Cardiac muscle cell (in vitro differentiated cells and primary cell): ENCODE results near the gene FOXO6. TPM values are rescaled to one million over a fixed set of nuclear protein-coding genes. Genes with fewer than 3 reads are reported as not detected.

Source experiments
- DNase-seq, 2 donors: peaks; one replicate each; pipeline versions ENCODE4 v3.0.0 to v3.0.0-alpha.2; 2010 to 2017; ENCODE audit warnings: low read depth in 1 of 2, low spot score in 1 of 2
- H3K27ac ChIP-seq: fragments of 200-600 bp; sonication (generic); 2 replicates; pipeline ENCODE4 v1.5.1; 2016
- H3K27me3 ChIP-seq: fragments of 200-600 bp; sonication (generic); 2 replicates; pipeline ENCODE4 v1.6.0; 2016; ENCODE audit warnings: control low read depth
- H3K36me3 ChIP-seq: fragments of 200-600 bp; sonication (generic); 2 replicates; pipeline ENCODE4 v1.5.1; 2016; ENCODE audit warnings: control low read depth
- H3K4me1 ChIP-seq: fragments of 200-600 bp; sonication (generic); 2 replicates; pipeline ENCODE4 v1.8.1; 2017; ENCODE audit warnings: low read depth, mild to moderate bottlenecking, mixed run types
- H3K4me3 ChIP-seq: fragments of 200-600 bp; sonication (generic); 2 replicates; pipeline ENCODE4 v1.5.1; 2016; ENCODE audit warnings: mild to moderate bottlenecking
- H3K9me3 ChIP-seq: fragments of 200-600 bp; sonication (generic); 2 replicates; pipeline ENCODE4 v1.5.1; 2017; ENCODE audit warnings: low read depth, mild to moderate bottlenecking, control low read depth
- CTCF ChIP-seq: IDR thresholded peaks from 2 replicates; pipeline ENCODE4 v1.5.1; 2012; ENCODE audit warnings: low read depth, mild to moderate bottlenecking, low read length
- polyA plus RNA-seq: library from polyadenylated mRNA; unstranded; fragments of >200 nt; fragmentation: Nextera tagmentation; extraction: Ambion mirVana; gene quantifications from 2 replicates; pipeline ENCODE4 v1.2.1, GENCODE V29; 2016
- total RNA-seq: library from RNA; depleted of rRNA; stranded (reverse); fragments of >200 nt; gene quantifications from 2 replicates; pipeline ENCODE4 v1.2.3, GENCODE V29; 2016

FOXO6 gene
- total and polyA plus RNA-seq, 2 experiments from 2014 or later, result 10.7 to 18.2 TPM

DNA sequence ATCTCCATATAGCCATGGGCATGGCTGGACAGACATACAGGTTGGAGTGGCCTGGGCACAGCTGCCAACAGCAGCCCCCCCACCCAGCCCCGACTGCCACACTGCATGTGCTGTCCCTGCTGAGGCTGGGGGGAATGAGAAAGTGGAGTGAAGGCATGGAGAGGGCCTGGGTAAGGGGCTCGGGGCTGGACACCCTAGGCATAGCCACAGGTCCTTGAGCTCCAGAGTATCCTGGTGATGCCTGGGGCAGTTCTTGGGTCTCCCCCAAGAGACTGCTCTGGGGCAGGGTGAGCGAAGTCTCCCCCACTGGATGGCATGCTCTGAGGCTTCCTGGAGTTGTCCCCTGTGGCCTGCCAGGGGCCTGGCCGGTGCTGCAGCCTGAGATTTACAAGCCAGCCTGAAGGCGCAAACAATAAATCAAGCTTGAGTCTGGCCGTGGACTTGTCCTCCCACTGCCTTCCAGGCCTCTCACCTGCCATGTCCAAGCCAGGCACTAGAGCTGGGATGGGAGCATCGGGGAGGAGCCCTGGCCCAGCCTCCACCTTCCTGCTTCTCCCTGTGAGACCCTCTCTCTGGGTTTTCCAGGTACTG lies 53.6 kb downstream of the FOXO6 start:
- no peak overlapping the region for H3K4me3 ChIP-seq
- DNase-seq, result no peak
- no peak for TF ChIP-seq CTCF
- peaks cover 11% of the 10 kb centered on the region for H3K4me1 ChIP-seq
- H3K9me3 ChIP-seq, result no peaks in the 10 kb centered on the region
- no peak overlapping the region for H3K27ac ChIP-seq
- no peaks in the 10 kb centered on the region for H3K27me3 ChIP-seq
- no peaks in the 10 kb centered on the region for H3K36me3 ChIP-seq

DNA sequence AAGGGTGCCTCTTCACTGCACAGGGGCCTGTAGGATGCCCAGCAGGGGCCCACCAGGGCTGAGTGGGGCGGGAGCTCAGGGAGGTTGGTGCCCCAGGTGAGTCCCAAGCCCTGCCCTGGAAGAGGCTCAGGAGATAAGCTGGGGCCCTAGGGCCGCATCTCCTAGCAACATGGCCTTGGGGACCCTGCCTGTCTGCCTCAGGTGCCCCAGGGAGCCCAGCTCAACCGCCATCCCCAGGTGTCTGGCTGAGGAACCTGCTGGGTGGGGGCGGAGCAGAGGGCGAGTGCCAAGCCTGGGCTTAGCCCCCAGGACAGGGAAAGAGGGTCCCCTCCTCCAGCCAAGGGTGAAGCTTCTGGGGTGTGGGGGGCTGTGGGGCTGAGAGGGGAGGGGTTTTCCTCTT lies 54.8 kb downstream of the FOXO6 start:
- H3K27ac ChIP-seq, result no peak overlapping the region
- no peaks in the 10 kb centered on the region for H3K27me3 ChIP-seq
- no peak for TF ChIP-seq CTCF
- no peaks in the 10 kb centered on the region for H3K9me3 ChIP-seq
- H3K36me3 ChIP-seq, result no peaks in the 10 kb centered on the region
- H3K4me1 ChIP-seq, result peaks cover 11% of the 10 kb centered on the region
- no peak for DNase-seq
- H3K4me3 ChIP-seq, result no peak overlapping the region

- peak; percentile 92 for TF ChIP-seq CTCF
- no peaks in the 10 kb centered on the region for H3K36me3 ChIP-seq
- H3K27ac ChIP-seq, result no peak overlapping the region
- H3K4me3 ChIP-seq, result no peak overlapping the region
- peaks cover 11% of the 10 kb centered on the region for H3K4me1 ChIP-seq
- DNase-seq, result peak; percentile 81 to 83
- no peaks in the 10 kb centered on the region for H3K9me3 ChIP-seq
- H3K27me3 ChIP-seq, result no peaks in the 10 kb centered on the region
These were observed 55.5 kb downstream of the FOXO6 start for GRCh38 chr1:41416552-41417334.

DNA sequence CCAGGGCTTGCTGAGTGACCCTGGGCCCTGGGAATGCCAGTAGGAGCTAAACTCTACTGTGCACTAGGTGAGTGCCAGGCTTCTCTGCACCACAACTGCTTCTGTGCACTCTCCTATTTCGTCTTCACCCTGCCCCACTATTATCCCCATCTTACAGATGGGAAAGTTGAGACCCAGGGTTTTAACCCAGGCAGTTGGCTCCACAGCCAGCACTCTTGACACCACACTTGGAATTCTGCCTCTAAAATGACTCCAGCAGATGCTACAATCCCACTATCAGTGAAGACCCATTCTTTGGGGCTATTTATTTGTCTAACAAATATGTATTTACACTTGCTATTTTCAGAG lies 56.1 kb downstream of the FOXO6 start:
- Histone ChIP-seq H3K27ac (no peak overlapping the region), H3K4me3 (no peak overlapping the region), H3K9me3 (no peaks in the 10 kb centered on the region), H3K4me1 (peaks cover 11% of the 10 kb centered on the region), H3K27me3 (no peaks in the 10 kb centered on the region), H3K36me3 (no peaks in the 10 kb centered on the region)
- no peak for DNase-seq
- no peak for TF ChIP-seq CTCF

DNA sequence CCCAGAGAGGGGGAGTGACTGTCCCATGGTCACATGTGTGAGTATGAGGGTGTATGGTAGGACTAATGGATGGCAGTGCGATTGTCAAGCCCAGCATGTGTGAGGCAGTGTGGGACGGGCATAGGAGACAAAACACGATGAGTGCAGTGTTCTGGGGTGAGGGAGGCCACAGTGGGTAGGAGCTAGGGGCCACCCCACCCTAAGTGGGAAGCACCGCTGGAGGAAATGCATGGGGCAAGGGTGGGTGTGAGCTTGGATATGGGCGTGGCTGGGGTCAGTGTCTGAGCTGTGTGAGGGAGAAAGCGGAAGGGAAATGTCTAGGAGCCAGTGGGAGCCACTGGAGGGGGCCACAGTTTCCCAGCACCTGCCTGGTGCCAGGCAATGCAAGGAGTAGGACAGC lies 56.5 kb downstream of the FOXO6 start:
- Histone ChIP-seq H3K9me3 (no peaks in the 10 kb centered on the region), H3K4me1 (peaks cover 7% of the 10 kb centered on the region), H3K27me3 (no peaks in the 10 kb centered on the region), H3K36me3 (no peaks in the 10 kb centered on the region), H3K4me3 (no peak overlapping the region), H3K27ac (no peak overlapping the region)
- DNase-seq, result no peak
- no peak for TF ChIP-seq CTCF
